Measurements from ENCODE around the gene ZG16.

ZG16 gene

GRCh38 chr16:29802416-29802935 lies 24.4 kb downstream of the ZG16 start:
- Mint-ChIP-seq H3K27me3 (ENCODE audit: low read depth, poor library complexity) (peaks cover 3% of the 10 kb centered on the region), H3K27ac (peak overlapping the region; percentile 80), H3K4me3 (no peak overlapping the region), H3K9me3 (no peaks in the 10 kb centered on the region), H3K4me1 (peaks cover 26% of the 10 kb centered on the region), H3K36me3 (ENCODE audit: low read depth) (peaks cover 47% of the 10 kb centered on the region)
- no peak for TF ChIP-seq CTCF (IDR thresholded peaks at IDR 0.05)
- DNase-seq = no peak

- Mint-ChIP-seq H3K27me3 (ENCODE audit: low read depth, poor library complexity) (peaks cover 3% of the 10 kb centered on the region), H3K4me1 (peaks cover 41% of the 10 kb centered on the region), H3K9me3 (no peaks in the 10 kb centered on the region), H3K36me3 (ENCODE audit: low read depth) (peaks cover 38% of the 10 kb centered on the region), H3K4me3 (peak overlapping the region; percentile 84), H3K27ac (peak overlapping the region; percentile 90)
- no peak for DNase-seq
- TF ChIP-seq CTCF (IDR thresholded peaks at IDR 0.05) = no peak
Measured at GRCh38 chr16:29804020-29804419, 26.0 kb downstream of the ZG16 start.

GRCh38 chr16:29804455-29805231 lies 26.6 kb downstream of the ZG16 start:
- H3K4me3 Mint-ChIP-seq = peak overlapping the region; percentile 99
- peaks cover 31% of the 10 kb centered on the region for H3K36me3 Mint-ChIP-seq (ENCODE audit: low read depth)
- H3K27me3 Mint-ChIP-seq (ENCODE audit: low read depth, poor library complexity) = peaks cover 3% of the 10 kb centered on the region
- peak overlapping the region; percentile 99 for H3K27ac Mint-ChIP-seq
- peaks cover 45% of the 10 kb centered on the region for H3K4me1 Mint-ChIP-seq
- H3K9me3 Mint-ChIP-seq = no peaks in the 10 kb centered on the region
- DNase-seq = no peak
- no peak for TF ChIP-seq CTCF (IDR thresholded peaks at IDR 0.05)

- H3K27ac Mint-ChIP-seq = peak overlapping the region; percentile 99
- peaks cover 3% of the 10 kb centered on the region for H3K27me3 Mint-ChIP-seq (ENCODE audit: low read depth, poor library complexity)
- peaks cover 27% of the 10 kb centered on the region for H3K36me3 Mint-ChIP-seq (ENCODE audit: low read depth)
- no peaks in the 10 kb centered on the region for H3K9me3 Mint-ChIP-seq
- no peak for TF ChIP-seq CTCF (IDR thresholded peaks at IDR 0.05)
- peaks cover 53% of the 10 kb centered on the region for H3K4me1 Mint-ChIP-seq
- DNase-seq = peak; percentile 97
- H3K4me3 Mint-ChIP-seq = peak overlapping the region; percentile 99
Measured at GRCh38 chr16:29805232-29806098, 27.4 kb downstream of the ZG16 start.

GRCh38 chr16:29806099-29806579 lies 28.1 kb downstream of the ZG16 start, which contains the start of gene MAZ:
TSS of gene MAZ (plus strand) at chr16:29806529. CDS start at chr16:29806702, 173 bp downstream.
- H3K27me3 Mint-ChIP-seq (ENCODE audit: low read depth, poor library complexity) = peaks cover 3% of the 10 kb centered on the region
- peaks cover 60% of the 10 kb centered on the region for H3K4me1 Mint-ChIP-seq
- peak within 1 kb of the TSS; percentile 99 for H3K27ac Mint-ChIP-seq
- peak within 1 kb of the TSS; percentile 99 for H3K4me3 Mint-ChIP-seq
- H3K9me3 Mint-ChIP-seq = no peaks in the 10 kb centered on the region
- DNase-seq = peak; percentile 78
- H3K36me3 Mint-ChIP-seq (ENCODE audit: low read depth) = peaks cover 21% of the 10 kb centered on the region
- TF ChIP-seq CTCF (IDR thresholded peaks at IDR 0.05) = no peak
